IMR-90 (cell line): Measurements from ENCODE around the gene PTCD2. TPM values are rescaled to one million over a fixed set of nuclear protein-coding genes. Genes with fewer than 3 reads are reported as not detected.

Experiments used
- ATAC-seq: fragments of 200-7000 bp; cut with Tn5 transposase; 2 replicates; pipeline ENCODE4 v1.9.1; 2020; ENCODE audit warnings: low read depth, mild to moderate bottlenecking, moderate library complexity
- BruUV-seq: library from RNA; stranded (reverse); fragments of 400-500 nt; replicated peaks from 2 replicates; lab custom pipeline; 2021; lab: Mats Ljungman, UMichigan
- CTCF ChIA-PET: fragments of 300-600 bp; formaldehyde crosslinking; extraction: SDS; loops from one replicate; lab custom pipeline; 2021; ENCODE audit warnings: antibody characterized with exemption; lab: Yijun Ruan, JAX
- POLR2A ChIA-PET: fragments of 300-600 bp; sonication (Branson Sonifier 250); formaldehyde crosslinking; loops from one replicate; lab custom pipeline; 2022; ENCODE audit warnings: antibody characterized with exemption; ENCODE audit not compliant: unreplicated experiment; lab: Charles Lee
- DNase-seq: peaks from one replicate; pipeline ENCODE4 v3.0.0; 2013
- H2AFZ ChIP-seq: replicated peaks from 2 replicates; pipeline ENCODE3; 2013; ENCODE audit warnings: low read length, mild to moderate bottlenecking; ENCODE audit not compliant: poor library complexity
- H2AK5ac ChIP-seq: 2 replicates; pipeline ENCODE4 v1.6.1; 2013; ENCODE audit warnings: low read depth, low read length, inconsistent platforms
- H2AK9ac ChIP-seq: replicated peaks from 2 replicates; pipeline ENCODE3; 2013; ENCODE audit warnings: mild to moderate bottlenecking, low read depth, low read length, moderate library complexity; ENCODE audit not compliant: poor library complexity
- H2BK120ac ChIP-seq: 2 replicates; pipeline ENCODE4 v1.6.1; 2013; ENCODE audit warnings: low read depth, low read length, inconsistent platforms
- H2BK15ac ChIP-seq: 3 replicates; pipeline ENCODE4 v1.6.1; 2013; ENCODE audit warnings: low read depth, low read length, inconsistent platforms
- H2BK20ac ChIP-seq: 2 replicates; pipeline ENCODE4 v1.6.1; 2013; ENCODE audit warnings: low read depth, mild to moderate bottlenecking, inconsistent platforms, low read length, moderate library complexity
- H2BK5ac ChIP-seq: 2 replicates; pipeline ENCODE4 v1.6.1; 2013; ENCODE audit warnings: mild to moderate bottlenecking, low read depth, low read length, inconsistent platforms; ENCODE audit not compliant: poor library complexity, severe bottlenecking
- H3K14ac ChIP-seq: replicated peaks from 2 replicates; pipeline ENCODE4 v1.6.1; 2013; ENCODE audit warnings: low read depth, low read length, inconsistent platforms
- H3K18ac ChIP-seq: 2 replicates; pipeline ENCODE4 v1.6.1; 2013; ENCODE audit warnings: low read depth, low read length, control low read depth
- H3K23ac ChIP-seq: 2 replicates; pipeline ENCODE4 v1.6.1; 2013; ENCODE audit warnings: low read depth, low read length, inconsistent platforms
- H3K27ac ChIP-seq: 2 replicates; pipeline ENCODE4 v1.5.1; 2013; ENCODE audit warnings: mild to moderate bottlenecking, control low read depth, low read length; ENCODE audit not compliant: insufficient read depth
- H3K27me3 ChIP-seq: 2 replicates; pipeline ENCODE4 v1.6.1; 2013; ENCODE audit warnings: low read length; ENCODE audit not compliant: control insufficient read depth, insufficient read depth
- H3K36me3 ChIP-seq: 2 replicates; pipeline ENCODE4 v1.6.1; 2013; ENCODE audit warnings: low read length, mixed read lengths; ENCODE audit not compliant: control insufficient read depth, insufficient read depth
- H3K4ac ChIP-seq: 2 replicates; pipeline ENCODE4 v1.6.1; 2013; ENCODE audit warnings: low read depth, low read length, inconsistent platforms
- H3K4me1 ChIP-seq: 2 replicates; pipeline ENCODE4 v1.6.1; 2013; ENCODE audit warnings: low read length, mixed read lengths; ENCODE audit not compliant: control insufficient read depth, insufficient read depth
- H3K4me2 ChIP-seq: 2 replicates; pipeline ENCODE4 v1.6.1; 2013; ENCODE audit warnings: low read depth, mild to moderate bottlenecking, control low read depth, low read length, moderate library complexity
- H3K4me3 ChIP-seq: 2 replicates; pipeline ENCODE4 v1.5.1; 2013; ENCODE audit warnings: low read depth, mild to moderate bottlenecking, control low read depth, low read length, moderate library complexity; ENCODE audit not compliant: insufficient read depth
- H3K56ac ChIP-seq: 2 replicates; pipeline ENCODE4 v1.6.1; 2013; ENCODE audit warnings: low read length, inconsistent platforms; ENCODE audit not compliant: insufficient read depth; ENCODE audit errors: extremely low read depth
- H3K79me1 ChIP-seq, 2 experiments: 2 replicates each; pipeline ENCODE4 v1.6.1; 2013; ENCODE audit warnings: low read length in 2 of 2, inconsistent platforms in 1 of 2, low read depth in 1 of 2
- H3K9ac ChIP-seq: 2 replicates; pipeline ENCODE4 v1.6.1; 2013; ENCODE audit warnings: low read depth, low read length, control low read depth
- H3K9me1 ChIP-seq: 2 replicates; pipeline ENCODE4 v1.6.1; 2013; ENCODE audit warnings: low read length, inconsistent platforms; ENCODE audit not compliant: insufficient read depth
- H3K9me3 ChIP-seq: 2 replicates; pipeline ENCODE4 v1.6.1; 2013; ENCODE audit warnings: low read length; ENCODE audit not compliant: control insufficient read depth, insufficient read depth
- H4K20me1 ChIP-seq: 2 replicates; pipeline ENCODE4 v1.6.1; 2013; ENCODE audit warnings: low read length, inconsistent platforms; ENCODE audit not compliant: insufficient read depth
- H4K5ac ChIP-seq: 2 replicates; pipeline ENCODE4 v1.6.1; 2013; ENCODE audit warnings: mild to moderate bottlenecking, low read depth, low read length, control low read depth
- H4K8ac ChIP-seq, 2 experiments: 2 replicates each; pipeline ENCODE4 v1.6.1; 2013; ENCODE audit warnings: low read depth in 2 of 2, low read length in 2 of 2, control low read depth in 1 of 2, inconsistent platforms in 1 of 2
- H4K91ac ChIP-seq: 2 replicates; pipeline ENCODE4 v1.6.1; 2013; ENCODE audit warnings: low read depth, low read length, inconsistent platforms; ENCODE audit not compliant: insufficient read depth
- BHLHE40 ChIP-seq: fragments of 150-350 bp; IDR thresholded peaks from 2 replicates; pipeline ENCODE4 v1.6.1; 2016; ENCODE audit warnings: mild to moderate bottlenecking, low read depth, low read length
- CEBPB ChIP-seq: IDR thresholded peaks from 2 replicates; pipeline ENCODE4 v1.6.1; 2012; ENCODE audit warnings: low read depth, low read length, improper control_type of control experiment
- MAFK ChIP-seq: IDR thresholded peaks from 2 replicates; pipeline ENCODE4 v1.6.1; 2012; ENCODE audit warnings: low read depth, low read length, improper control_type of control experiment
- MAZ ChIP-seq: IDR thresholded peaks from 2 replicates; pipeline ENCODE4 v1.6.1; 2012; ENCODE audit warnings: low read depth, mild to moderate bottlenecking, low read length, improper control_type of control experiment, moderate library complexity, borderline replicate concordance
- MXI1 ChIP-seq: IDR thresholded peaks from 2 replicates; pipeline ENCODE4 v1.6.1; 2012; ENCODE audit warnings: low read depth, mild to moderate bottlenecking, low read length, moderate library complexity, borderline replicate concordance
- NFE2L2 ChIP-seq: fragments of 150-350 bp; IDR thresholded peaks from 2 replicates; pipeline ENCODE4 v1.6.1; 2016; ENCODE audit warnings: low read depth, mild to moderate bottlenecking, low read length
- POLR2A ChIP-seq: IDR thresholded peaks from 2 replicates; pipeline ENCODE4 v1.6.1; 2012; ENCODE audit warnings: mild to moderate bottlenecking, low read depth, low read length
- RFX5 ChIP-seq: IDR thresholded peaks from 2 replicates; pipeline ENCODE4 v1.8.0; 2012; ENCODE audit warnings: low read depth, mild to moderate bottlenecking, low read length, moderate library complexity
- WGBS, 2 experiments: methylation state at CpG; one replicate each; pipeline versions ENCODE4 v1.1.5 to v1.1.7; 2013; ENCODE audit warnings: missing lambda C conversion rate in 2 of 2; ENCODE audit not compliant: insufficient read length in 1 of 2; ENCODE audit errors: extremely low coverage in 2 of 2; 5-methylcytosine and 5-hydroxymethylcytosine counted together
- dilution Hi-C: fragments of 300-500 bp; cut with HindIII; formaldehyde crosslinking; loops from one replicate; pipeline ENCODE4 v1.14.3; 2018; ENCODE audit warnings: low sequenced_read_pairs; ENCODE audit not compliant: unreplicated experiment
- in situ Hi-C: fragments of 300-500 bp; cut with MboI; formaldehyde crosslinking; loops from 3 replicates; pipeline ENCODE4 v1.14.3; 2019; ENCODE audit warnings: low sequenced_read_pairs, inconsistent platforms, mixed read lengths
- intact Hi-C: fragments of 100-400 bp; cut with micrococcal nuclease; formaldehyde crosslinking; loops from 2 replicates; pipeline ENCODE4 v1.10.0; 2022
- polyA plus RNA-seq, 3 experiments: library from polyadenylated mRNA; depleted of rRNA; stranded (reverse); fragments of >200 nt; gene quantifications; 2 replicates each; pipeline ENCODE4 v1.2.3, GENCODE V29; 2012; ENCODE audit warnings: low replicate concordance in 1 of 3
- total RNA-seq: library from RNA; depleted of rRNA; stranded (reverse); fragments of >200 nt; gene quantifications from 2 replicates; pipeline ENCODE4 v1.2.3, GENCODE V29; 2012
- TF ChIP-seq, protein P1 (sequence below): fragments of 150-350 bp; IDR thresholded peaks from 2 replicates; pipeline ENCODE4 v1.6.1; 2016; ENCODE audit warnings: low read depth, mild to moderate bottlenecking, low read length, moderate library complexity, borderline replicate concordance

The PTCD2 gene
- total and polyA plus RNA-seq, 2 of the 4 experiments (the other 2 are of a cell fraction), result 6.5 to 9.9 TPM

DNA sequence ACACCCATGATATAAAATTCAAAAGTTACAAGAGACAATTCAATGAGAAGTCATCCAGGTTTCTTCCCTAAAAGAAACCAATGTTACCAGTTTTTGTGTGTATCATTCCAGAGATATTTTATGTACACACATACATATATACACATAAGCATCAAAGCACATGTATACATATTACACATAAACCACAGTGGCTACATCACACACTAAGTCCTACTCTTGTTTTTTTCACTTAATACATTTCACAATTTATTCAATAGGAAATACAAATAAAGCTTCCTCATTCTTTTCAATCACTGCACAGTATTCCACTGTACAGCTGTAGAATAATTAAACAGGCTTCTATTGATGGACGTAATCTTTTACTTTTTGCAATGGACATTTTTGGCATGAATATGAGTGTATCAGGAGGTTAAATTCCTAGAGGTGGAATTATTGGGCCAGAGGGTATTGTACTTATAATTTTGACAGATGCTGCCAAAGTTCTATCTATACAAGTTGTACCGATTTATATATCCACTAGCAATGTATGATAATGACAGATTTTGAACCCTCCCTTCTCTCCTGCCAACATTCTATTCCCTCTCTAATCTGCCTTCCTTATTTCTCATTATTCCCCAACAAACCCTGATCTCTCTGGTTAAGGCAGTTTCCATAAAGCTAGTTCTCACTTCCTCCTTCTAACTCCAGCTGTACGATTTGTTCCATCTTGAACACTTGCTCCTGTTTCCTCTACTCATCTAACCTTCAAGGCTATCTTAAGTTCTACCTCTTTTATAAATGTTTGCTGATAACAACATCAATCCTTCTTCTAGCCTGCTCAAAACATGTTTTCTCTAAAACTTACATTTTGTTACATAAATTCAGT lies 35.4 kb upstream of the PTCD2 start:
- Histone ChIP-seq H3K9me1 (peaks cover 13% of the 10 kb centered on the region), H2AK5ac (no peak overlapping the region), H3K27me3 (no peaks in the 10 kb centered on the region), H2AFZ (no peak overlapping the region), H3K9ac (no peak overlapping the region), H3K9me3 (no peaks in the 10 kb centered on the region), H3K18ac (no peak overlapping the region), H4K8ac (no peak overlapping the region), H4K91ac (no peak overlapping the region), H3K79me1 (peaks cover 3 to 25% of the 10 kb centered on the region in 2 experiments), H2BK120ac (peak overlapping the region; percentile 43; the same call in 1 of the 2 replicates), H2BK20ac (no peak overlapping the region), H4K5ac (no peak overlapping the region), H2BK5ac (peak overlapping the region; percentile 28), H3K14ac (peak overlapping the region; percentile 61; the same call in 1 of the 2 replicates), H2AK9ac (no peak overlapping the region), H3K36me3 (peaks cover 4% of the 10 kb centered on the region; the same call in 1 of the 2 replicates), H3K4me3 (no peak overlapping the region), H3K56ac (no peak overlapping the region), H3K27ac (no peak overlapping the region), H3K23ac (no peak overlapping the region), H3K4ac (no peak overlapping the region), H3K4me1 (peaks cover 7% of the 10 kb centered on the region), H4K20me1 (no peaks in the 10 kb centered on the region), H2BK15ac (no peak overlapping the region), H3K4me2 (no peak overlapping the region)
- no TSS peak for BruUV-seq
- intact Hi-C loops (no loop called here), in situ Hi-C loops (no loop called here), dilution Hi-C loops (no loop called here)
- POLR2A ChIA-PET, result no interaction called here
- ATAC-seq (no peak), DNase-seq (no peak)
- CTCF ChIA-PET, result interaction anchor here (1.0 kb wide), 1 partner anchor 14 kb away, joined by 3 read pairs; no protein-coding TSS in a partner anchor
- no peak for TF ChIP-seq MAZ
- no peak for TF ChIP-seq MXI1
- no peak for TF ChIP-seq RFX5
- no peak for TF ChIP-seq MAFK
- no peak for TF ChIP-seq CEBPB
- TF ChIP-seq POLR2A, result no peak
- TF ChIP-seq, protein P1, sequence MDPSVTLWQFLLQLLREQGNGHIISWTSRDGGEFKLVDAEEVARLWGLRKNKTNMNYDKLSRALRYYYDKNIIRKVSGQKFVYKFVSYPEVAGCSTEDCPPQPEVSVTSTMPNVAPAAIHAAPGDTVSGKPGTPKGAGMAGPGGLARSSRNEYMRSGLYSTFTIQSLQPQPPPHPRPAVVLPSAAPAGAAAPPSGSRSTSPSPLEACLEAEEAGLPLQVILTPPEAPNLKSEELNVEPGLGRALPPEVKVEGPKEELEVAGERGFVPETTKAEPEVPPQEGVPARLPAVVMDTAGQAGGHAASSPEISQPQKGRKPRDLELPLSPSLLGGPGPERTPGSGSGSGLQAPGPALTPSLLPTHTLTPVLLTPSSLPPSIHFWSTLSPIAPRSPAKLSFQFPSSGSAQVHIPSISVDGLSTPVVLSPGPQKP, result no peak
- TF ChIP-seq NFE2L2, result no peak
- TF ChIP-seq BHLHE40, result no peak
- WGBS, 2 experiments, result no CpG with 5 or more reads among the region's 3 CpGs
